HEK293T (cell line): ENCODE data around the gene NWD2.

Experiments
- FOXM1 ChIP-seq: fragments of 450-650 bp; IDR thresholded peaks from 2 replicates; pipeline ENCODE4 v1.6.1; 2017; ENCODE audit warnings: mild to moderate bottlenecking, borderline replicate concordance
- SP1 ChIP-seq: fragments of 450-650 bp; IDR thresholded peaks from 2 replicates; pipeline ENCODE4 v1.6.1; 2017
- ZNF384 ChIP-seq: fragments of 450-650 bp; IDR thresholded peaks from 2 replicates; pipeline ENCODE4 v1.6.1; 2016

GRCh38 chr4:37465845-37466244 lies 221.3 kb downstream of the NWD2 start:
- TF ChIP-seq ZNF384, result no peak
- TF ChIP-seq SP1, result no peak
- no peak for TF ChIP-seq FOXM1
